ENCODE results near the gene ZBTB21. TPM values are rescaled to one million over a fixed set of nuclear protein-coding genes. Genes with fewer than 3 reads are reported as not detected.

ZBTB21 gene
- total and polyA plus RNA-seq, 9 of the 15 experiments (the other 6 are each of a cell fraction or from before 2014, with no cell fraction given) = 2.2 to 15.2 (median 8.7) TPM

DNA sequence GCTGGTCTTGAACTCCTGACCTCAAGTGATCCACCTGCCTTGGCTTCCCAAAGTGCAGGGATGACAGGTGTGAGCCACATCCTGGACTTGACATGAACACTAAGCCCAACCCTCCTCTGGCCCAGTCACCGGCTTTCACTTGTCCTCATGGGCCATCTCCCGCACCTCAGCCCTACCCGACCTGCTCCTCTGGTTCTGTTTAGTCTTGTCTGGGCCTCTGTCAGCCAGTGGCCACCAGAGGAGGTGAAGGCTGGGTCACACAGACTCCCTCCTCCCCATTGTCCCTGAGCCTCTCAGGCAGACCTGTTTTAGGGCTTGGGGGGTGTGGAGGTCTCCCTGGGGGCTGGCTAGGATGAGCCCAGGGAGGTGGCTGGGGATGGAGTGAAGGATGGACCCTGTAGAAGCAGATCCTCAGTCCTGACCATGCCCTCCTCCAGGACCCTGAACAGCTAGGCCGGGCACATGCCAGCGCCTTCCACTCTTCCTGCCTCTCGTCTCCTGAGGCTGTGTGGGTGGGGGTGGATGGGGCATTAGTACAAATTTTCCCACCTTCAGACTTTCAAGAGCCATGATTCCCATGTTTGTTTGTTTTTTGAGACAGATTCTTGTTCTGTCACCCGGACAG is 34.8 kb upstream of the ZBTB21 start:
- Histone ChIP-seq H3K9me3 (replicated peaks; ENCODE audit: control insufficient read depth, insufficient read depth, low read depth, low read length) (no peaks in the 10 kb centered on the region), H3K27me3 (ENCODE audit: control insufficient read depth in 2 of 2, insufficient read depth in 2 of 2, low read length in 2 of 2) (peaks cover 79 to 89% of the 10 kb centered on the region in 2 experiments), H3K9me1 (ENCODE audit: control insufficient read depth, insufficient read depth, low read length) (no peaks in the 10 kb centered on the region), H2AFZ (ENCODE audit: low read depth, low read length) (no peak overlapping the region), H3K9ac (ENCODE audit: insufficient read depth in 1 of 2, low read depth in 2 of 2, low read length in 2 of 2) (no peak overlapping the region), H3K27ac (ENCODE audit: extremely low read depth, low read depth, low read length) (no peak overlapping the region), H3K4me2 (ENCODE audit: insufficient read depth, low read length) (no peak overlapping the region), H3K4me1 (replicated peaks in 1 of 2; ENCODE audit: control insufficient read depth in 2 of 2, insufficient read depth in 2 of 2, low read length in 2 of 2) (peaks cover 0 to under 1% of the 10 kb centered on the region in 2 experiments; a peak in 1 of 5 replicates), H3K79me2 (ENCODE audit: control insufficient read depth, insufficient read depth, low read length) (no peaks in the 10 kb centered on the region), H3K4me3 (no peak overlapping the region), H4K20me1 (replicated peaks; ENCODE audit: control insufficient read depth, insufficient read depth, low read length) (peaks cover 15% of the 10 kb centered on the region), H3K36me3 (ENCODE audit: control insufficient read depth, insufficient read depth, low read length) (no peaks in the 10 kb centered on the region)
- CTCF ChIA-PET (ENCODE audit: low intra/inter-chr PET ratio) = no interaction called here
- intact Hi-C loops (cut with micrococcal nuclease) = no loop called here
- WGBS (ENCODE audit: insufficient coverage, low coverage, missing lambda C conversion rate) = 2% methylated on average over 7 of the region's 7 CpGs
- ATAC-seq = no peak
- no peak for DNase-seq (ENCODE audit: extremely low read depth in 1 of 4, low spot score in 3 of 4)
- TF ChIP-seq, protein P1, sequence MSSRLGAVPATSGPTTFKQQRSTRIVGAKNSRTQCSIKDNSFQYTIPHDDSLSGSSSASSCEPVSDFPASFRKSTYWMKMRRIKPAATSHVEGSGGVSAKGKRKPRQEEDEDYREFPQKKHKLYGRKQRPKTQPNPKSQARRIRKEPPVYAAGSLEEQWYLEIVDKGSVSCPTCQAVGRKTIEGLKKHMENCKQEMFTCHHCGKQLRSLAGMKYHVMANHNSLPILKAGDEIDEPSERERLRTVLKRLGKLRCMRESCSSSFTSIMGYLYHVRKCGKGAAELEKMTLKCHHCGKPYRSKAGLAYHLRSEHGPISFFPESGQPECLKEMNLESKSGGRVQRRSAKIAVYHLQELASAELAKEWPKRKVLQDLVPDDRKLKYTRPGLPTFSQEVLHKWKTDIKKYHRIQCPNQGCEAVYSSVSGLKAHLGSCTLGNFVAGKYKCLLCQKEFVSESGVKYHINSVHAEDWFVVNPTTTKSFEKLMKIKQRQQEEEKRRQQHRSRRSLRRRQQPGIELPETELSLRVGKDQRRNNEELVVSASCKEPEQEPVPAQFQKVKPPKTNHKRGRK (tag; IDR thresholded peaks at IDR 0.05) = no peak
- TF ChIP-seq, protein P2, sequence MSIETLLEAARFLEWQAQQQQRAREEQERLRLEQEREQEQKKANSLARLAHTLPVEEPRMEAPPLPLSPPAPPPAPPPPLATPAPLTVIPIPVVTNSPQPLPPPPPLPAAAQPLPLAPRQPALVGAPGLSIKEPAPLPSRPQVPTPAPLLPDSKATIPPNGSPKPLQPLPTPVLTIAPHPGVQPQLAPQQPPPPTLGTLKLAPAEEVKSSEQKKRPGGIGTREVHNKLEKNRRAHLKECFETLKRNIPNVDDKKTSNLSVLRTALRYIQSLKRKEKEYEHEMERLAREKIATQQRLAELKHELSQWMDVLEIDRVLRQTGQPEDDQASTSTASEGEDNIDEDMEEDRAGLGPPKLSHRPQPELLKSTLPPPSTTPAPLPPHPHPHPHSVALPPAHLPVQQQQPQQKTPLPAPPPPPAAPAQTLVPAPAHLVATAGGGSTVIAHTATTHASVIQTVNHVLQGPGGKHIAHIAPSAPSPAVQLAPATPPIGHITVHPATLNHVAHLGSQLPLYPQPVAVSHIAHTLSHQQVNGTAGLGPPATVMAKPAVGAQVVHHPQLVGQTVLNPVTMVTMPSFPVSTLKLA (conservative IDR thresholded peaks at IDR 0.05) = no peak
- in situ Hi-C loops (cut with MboI) = no loop called here
- POLR2A ChIA-PET = interaction anchor here (0.6 to 1.3 kb wide), 2 partner anchors 10 to 23 kb away, joined by 3 to 4 read pairs; no protein-coding TSS in a partner anchor
- BruUV-seq (replicated peaks) = no TSS peak
- FAIRE-seq = no peak

Data from K562 (cell line).